OCI-LY1 (cell line): ENCODE results near the gene TNFAIP8.

ENCODE experiments used
- H2AFZ ChIP-seq: fragments of 200-600 bp; sonication (generic), shearing (Covaris generic); 2 replicates; pipeline ENCODE4 v1.6.0; 2014; ENCODE audit warnings: antibody characterized with exemption, mild to moderate bottlenecking, low read length
- H3F3A ChIP-seq: fragments of 200-600 bp; sonication (generic), shearing (Covaris generic); 2 replicates; pipeline ENCODE4 v1.6.0; 2014; ENCODE audit warnings: mild to moderate bottlenecking, antibody characterized with exemption, low read length, moderate library complexity; ENCODE audit not compliant: insufficient read depth
- H3K27ac ChIP-seq: fragments of 200-600 bp; sonication (generic); 2 replicates; pipeline ENCODE4 v1.5.1; 2014; ENCODE audit warnings: low read length, mixed run types, mild to moderate bottlenecking, low read depth; ENCODE audit not compliant: poor library complexity, severe bottlenecking
- H3K27me3 ChIP-seq: fragments of 200-600 bp; sonication (generic); 2 replicates; pipeline ENCODE4 v1.6.0; 2014; ENCODE audit warnings: antibody characterized with exemption, mild to moderate bottlenecking, low read length, moderate library complexity; ENCODE audit not compliant: insufficient read depth
- H3K36me3 ChIP-seq: fragments of 200-600 bp; sonication (generic); 2 replicates; pipeline ENCODE4 v1.6.1; 2014; ENCODE audit warnings: mild to moderate bottlenecking, antibody characterized with exemption, low read length, moderate library complexity, mixed read lengths; ENCODE audit not compliant: insufficient read depth
- H3K4me1 ChIP-seq: fragments of 200-600 bp; sonication (generic); 2 replicates; pipeline ENCODE4 v1.5.1; 2014; ENCODE audit warnings: mild to moderate bottlenecking, low read length, moderate library complexity; ENCODE audit not compliant: insufficient read depth, severe bottlenecking
- H3K4me2 ChIP-seq: fragments of 200-600 bp; sonication (generic), shearing (Covaris generic); 2 replicates; pipeline ENCODE4 v1.6.1; 2014; ENCODE audit warnings: low read length
- H3K4me3 ChIP-seq: fragments of 200-600 bp; sonication (generic); 2 replicates; pipeline ENCODE4 v1.5.1; 2014; ENCODE audit warnings: low read length, low read depth, mild to moderate bottlenecking, mixed read lengths; ENCODE audit not compliant: poor library complexity, severe bottlenecking
- H3K79me2 ChIP-seq: fragments of 200-600 bp; shearing (Covaris generic); 2 replicates; pipeline ENCODE4 v1.6.1; 2016; ENCODE audit warnings: mixed run types, low read length, mixed read lengths; ENCODE audit not compliant: insufficient read depth
- H3K9ac ChIP-seq: fragments of 200-600 bp; sonication (generic), shearing (Covaris generic); 2 replicates; pipeline ENCODE4 v1.6.1; 2014; ENCODE audit warnings: mild to moderate bottlenecking, low read length, mixed read lengths
- H3K9me2 ChIP-seq: fragments of 200-600 bp; sonication (generic), shearing (Covaris generic); 2 replicates; pipeline ENCODE4 v1.6.1; 2014; ENCODE audit warnings: low read depth, mild to moderate bottlenecking, low read length, mixed read lengths
- H3K9me3 ChIP-seq: fragments of 200-600 bp; shearing (Covaris generic); 2 replicates; pipeline ENCODE4 v1.6.1; 2014; ENCODE audit warnings: low read length, mixed read lengths
- H4K20me1 ChIP-seq: fragments of 200-600 bp; sonication (generic), shearing (Covaris generic); 2 replicates; pipeline ENCODE4 v1.6.0; 2016; ENCODE audit warnings: mild to moderate bottlenecking, low read length; ENCODE audit not compliant: insufficient read depth
- CTCF ChIP-seq: fragments of 200-600 bp; sonication (generic), shearing (Covaris generic); IDR thresholded peaks from 2 replicates; pipeline ENCODE4 v1.5.1; 2017; ENCODE audit warnings: mild to moderate bottlenecking, antibody characterized with exemption, low read length, moderate library complexity, mixed read lengths
- EZH2 ChIP-seq: fragments of 200-600 bp; sonication (generic), shearing (Covaris generic); IDR thresholded peaks from 2 replicates; pipeline ENCODE4 v1.8.0; 2017; ENCODE audit warnings: borderline replicate concordance, mixed run types, mild to moderate bottlenecking, antibody characterized with exemption, low read length, moderate library complexity, mixed read lengths

TNFAIP8 gene

DNA sequence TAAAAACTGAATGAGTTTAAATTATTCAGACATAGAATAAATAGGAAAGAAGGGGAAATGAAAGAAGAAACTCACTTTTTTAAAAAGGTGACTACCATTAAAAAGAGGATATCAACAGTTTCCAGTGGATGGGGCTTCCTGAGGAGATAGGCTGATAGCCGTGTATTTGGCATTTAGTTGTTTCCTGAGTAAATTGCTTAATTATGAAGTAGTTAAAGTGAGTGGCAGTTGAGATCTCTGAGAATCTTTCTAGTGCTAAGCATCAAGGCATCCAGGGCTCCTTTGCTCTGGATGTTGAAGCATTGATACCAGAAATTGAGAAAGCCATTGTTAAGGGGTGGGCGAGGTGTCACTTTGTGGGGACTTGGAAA, 2.7 kb downstream of the TNFAIP8 start:
- TF ChIP-seq CTCF (no peak), EZH2 (no peak)
- Histone ChIP-seq H3K36me3 (peaks cover 17% of the 10 kb centered on the region), H4K20me1 (no peaks in the 10 kb centered on the region), H3K27me3 (no peaks in the 10 kb centered on the region), H3K4me2 (peak overlapping the region; percentile 90), H3K9me2 (no peaks in the 10 kb centered on the region), H3K27ac (peak overlapping the region; percentile 97), H3K9me3 (no peaks in the 10 kb centered on the region), H3K4me3 (peak overlapping the region; percentile 80), H3F3A (0 out of 2 replicates have a peak, but pooled peaks cover 6% of the 10 kb centered on the region), H3K9ac (peak overlapping the region; percentile 87), H2AFZ (no peak overlapping the region), H3K4me1 (peaks cover 78% of the 10 kb centered on the region), H3K79me2 (peaks cover 90% of the 10 kb centered on the region)

- Histone ChIP-seq H3F3A (0 out of 2 replicates have a peak, but pooled peaks cover 6% of the 10 kb centered on the region), H3K4me2 (peak overlapping the region; percentile 90), H3K9me3 (no peaks in the 10 kb centered on the region), H3K27me3 (no peaks in the 10 kb centered on the region), H3K4me1 (peaks cover 73% of the 10 kb centered on the region), H3K27ac (peak overlapping the region; percentile 97), H4K20me1 (no peaks in the 10 kb centered on the region), H3K79me2 (peaks cover 96% of the 10 kb centered on the region), H3K36me3 (peaks cover 22% of the 10 kb centered on the region), H2AFZ (no peak overlapping the region), H3K9me2 (no peaks in the 10 kb centered on the region), H3K9ac (peak overlapping the region; percentile 87), H3K4me3 (peak overlapping the region; percentile 80)
- TF ChIP-seq CTCF (no peak), EZH2 (no peak)
Observed at GRCh38 chr5:119358901-119359603, 3.2 kb downstream of the TNFAIP8 start.

DNA sequence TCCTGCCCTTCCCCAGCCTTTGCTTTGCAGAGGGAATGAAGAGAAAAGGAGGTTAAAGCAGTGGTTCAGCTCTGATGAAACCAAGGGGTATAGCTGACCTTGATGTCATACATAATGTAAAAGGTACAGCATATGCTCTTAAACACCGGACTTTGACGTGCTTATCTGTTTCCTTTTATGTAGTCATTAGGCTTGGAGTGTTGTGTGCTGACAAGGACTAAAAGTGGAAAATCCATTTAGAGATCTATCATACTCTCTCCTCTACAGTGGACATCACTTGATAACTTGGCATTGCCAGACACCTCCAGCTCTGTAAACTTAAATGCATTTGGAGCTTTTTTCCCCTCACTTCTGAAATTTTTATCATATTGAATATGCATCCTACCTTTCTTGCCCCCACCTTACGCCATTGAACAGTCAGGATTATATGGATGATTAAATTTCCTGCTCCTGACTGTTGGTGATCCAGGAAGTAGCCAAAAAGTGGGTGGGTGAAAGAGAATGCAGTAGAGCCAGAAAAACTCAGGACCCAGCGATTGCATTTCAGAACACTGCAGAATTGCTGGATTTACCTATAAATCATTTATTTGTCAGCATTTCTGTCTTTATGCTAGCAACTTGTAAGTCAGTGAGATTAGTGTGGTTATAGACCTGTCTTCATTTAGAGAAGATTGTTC, 4.1 kb downstream of the TNFAIP8 start:
- peak overlapping the region; percentile 90; the same call in 1 of the 2 replicates for H3K4me2 ChIP-seq
- no peak for TF ChIP-seq CTCF
- TF ChIP-seq EZH2: no peak

More for the DNA sequence above, 4.1 kb downstream of the TNFAIP8 start:
- Histone ChIP-seq H3F3A (0 out of 2 replicates have a peak, but pooled peaks cover under 1% of the 10 kb centered on the region), H3K27ac (peak overlapping the region; percentile 97), H2AFZ (no peak overlapping the region), H4K20me1 (no peaks in the 10 kb centered on the region), H3K36me3 (peaks cover 27% of the 10 kb centered on the region), H3K9ac (no peak overlapping the region; the same call in 1 of the 2 replicates), H3K79me2 (peaks cover 96% of the 10 kb centered on the region), H3K4me1 (peaks cover 65% of the 10 kb centered on the region), H3K27me3 (no peaks in the 10 kb centered on the region), H3K4me3 (peak overlapping the region; percentile 80), H3K9me2 (no peaks in the 10 kb centered on the region), H3K9me3 (no peaks in the 10 kb centered on the region)
